OCI-LY1 (cell line): Measurements from ENCODE around the gene SLFN12.

ENCODE experiments used
- EZH2 ChIP-seq: fragments of 200-600 bp; sonication (generic), shearing (Covaris generic); IDR thresholded peaks from 2 replicates; pipeline ENCODE4 v1.8.0; 2017; ENCODE audit warnings: borderline replicate concordance, mixed run types, mild to moderate bottlenecking, antibody characterized with exemption, low read length, moderate library complexity, mixed read lengths
- TF ChIP-seq, protein P1 (sequence below): fragments of 200-600 bp; sonication (generic), shearing (Covaris generic); IDR thresholded peaks from 2 replicates; pipeline ENCODE4 v1.5.1; 2017; ENCODE audit warnings: mild to moderate bottlenecking, antibody characterized with exemption, low read length, moderate library complexity, mixed read lengths

DNA sequence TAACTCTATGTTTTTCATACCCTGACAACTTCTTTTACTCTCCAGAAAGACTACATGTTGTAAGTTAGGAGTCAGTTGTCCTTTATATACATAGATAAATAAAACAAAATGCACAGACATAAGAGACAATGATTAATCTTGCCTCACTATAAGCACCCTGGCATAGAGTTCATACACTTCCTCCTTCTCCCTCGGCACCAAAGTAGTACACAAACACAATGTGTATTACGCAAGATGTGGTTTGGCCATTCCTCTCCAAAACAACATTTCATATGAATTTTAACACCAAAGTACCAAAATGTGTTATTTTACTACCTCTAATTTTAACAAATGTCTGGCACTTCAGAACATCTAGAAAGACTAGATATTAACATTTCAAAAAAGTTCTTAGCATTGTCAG is 41.6 kb downstream of the SLFN12 start:
- TF ChIP-seq, protein P1, sequence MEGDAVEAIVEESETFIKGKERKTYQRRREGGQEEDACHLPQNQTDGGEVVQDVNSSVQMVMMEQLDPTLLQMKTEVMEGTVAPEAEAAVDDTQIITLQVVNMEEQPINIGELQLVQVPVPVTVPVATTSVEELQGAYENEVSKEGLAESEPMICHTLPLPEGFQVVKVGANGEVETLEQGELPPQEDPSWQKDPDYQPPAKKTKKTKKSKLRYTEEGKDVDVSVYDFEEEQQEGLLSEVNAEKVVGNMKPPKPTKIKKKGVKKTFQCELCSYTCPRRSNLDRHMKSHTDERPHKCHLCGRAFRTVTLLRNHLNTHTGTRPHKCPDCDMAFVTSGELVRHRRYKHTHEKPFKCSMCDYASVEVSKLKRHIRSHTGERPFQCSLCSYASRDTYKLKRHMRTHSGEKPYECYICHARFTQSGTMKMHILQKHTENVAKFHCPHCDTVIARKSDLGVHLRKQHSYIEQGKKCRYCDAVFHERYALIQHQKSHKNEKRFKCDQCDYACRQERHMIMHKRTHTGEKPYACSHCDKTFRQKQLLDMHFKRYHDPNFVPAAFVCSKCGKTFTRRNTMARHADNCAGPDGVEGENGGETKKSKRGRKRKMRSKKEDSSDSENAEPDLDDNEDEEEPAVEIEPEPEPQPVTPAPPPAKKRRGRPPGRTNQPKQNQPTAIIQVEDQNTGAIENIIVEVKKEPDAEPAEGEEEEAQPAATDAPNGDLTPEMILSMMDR, result no peak
- TF ChIP-seq EZH2, result no peak
